Measurements from ENCODE around the gene HLA-DOB. TPM values are rescaled to one million over a fixed set of nuclear protein-coding genes. Genes with fewer than 3 reads are reported as not detected.

The HLA-DOB gene
- total and polyA plus RNA-seq, 2 of the 13 experiments (the other 11 are each of a cell fraction or from before 2014, with no cell fraction given) = not detected

GRCh38 chr6:32853541-32854375 lies 37.0 kb upstream of the HLA-DOB start, which contains the start of the genes PSMB9 and TAP1 (continued):
- TF ChIP-seq DBP (CRISPR knock-in tag; IDR thresholded peaks at IDR 0.05; ENCODE audit: not compliant biosample characterization) (peak; percentile 58), ZBTB25 (CRISPR knock-in tag; IDR thresholded peaks at IDR 0.05) (peak; percentile 58; the same call in 1 of the 2 replicates), HHEX (CRISPR knock-in tag; IDR thresholded peaks at IDR 0.05) (no peak), NAIF1 (CRISPR knock-in tag; IDR thresholded peaks at IDR 0.05; ENCODE audit: borderline replicate concordance) (peak; percentile 94; the same call in 1 of the 2 replicates), ZSCAN22 (CRISPR knock-in tag; IDR thresholded peaks at IDR 0.05) (no peak), AHR (CRISPR knock-in tag; IDR thresholded peaks at IDR 0.05) (no peak), ZNF513 (CRISPR knock-in tag; conservative IDR thresholded peaks at IDR 0.05) (no peak), SOX6 (IDR thresholded peaks at IDR 0.05) (no peak), SOX6 (CRISPR knock-in tag; IDR thresholded peaks at IDR 0.05) (0 out of 2 replicates have a peak, but pooled peaks have one; percentile 6), ZFP37 (CRISPR knock-in tag; IDR thresholded peaks at IDR 0.05; ENCODE audit: borderline replicate concordance) (no peak; the same call in 1 of the 2 replicates), ZBTB38 (CRISPR knock-in tag; IDR thresholded peaks at IDR 0.05) (peak; percentile 78), GZF1 (CRISPR knock-in tag; IDR thresholded peaks at IDR 0.05) (no peak; the same call in 1 of the 2 replicates), ZNF776 (CRISPR knock-in tag; IDR thresholded peaks at IDR 0.05) (no peak; the same call in 1 of the 2 replicates), ZNF563 (CRISPR knock-in tag; IDR thresholded peaks at IDR 0.05) (peak; percentile 85), ZSCAN29 (CRISPR knock-in tag; conservative IDR thresholded peaks at IDR 0.05) (0 out of 2 replicates have a peak, but pooled peaks have one; percentile 57), ZNF570 (CRISPR knock-in tag; IDR thresholded peaks at IDR 0.05; ENCODE audit: borderline replicate concordance) (no peak), IKZF1 (IDR thresholded peaks at IDR 0.05) (no peak), GATAD2A (CRISPR knock-in tag; IDR thresholded peaks at IDR 0.05) (no peak), CREBL2 (CRISPR knock-in tag; IDR thresholded peaks at IDR 0.05; ENCODE audit: borderline replicate concordance) (peak; percentile 37; the same call in 1 of the 2 replicates), HOXA7 (CRISPR knock-in tag; IDR thresholded peaks at IDR 0.05) (no peak), HMG20B (CRISPR knock-in tag; conservative IDR thresholded peaks at IDR 0.05) (no peak), JDP2 (CRISPR knock-in tag; IDR thresholded peaks at IDR 0.05; ENCODE audit: borderline replicate concordance) (no peak; the same call in 1 of the 2 replicates), KDM5A (IDR thresholded peaks at IDR 0.05; ENCODE audit: borderline replicate concordance, low read length) (peak; percentile 58; the same call in 1 of the 2 replicates), SIX4 (CRISPR knock-in tag; IDR thresholded peaks at IDR 0.05) (no peak; the same call in 1 of the 2 replicates), HIVEP1 (CRISPR knock-in tag; IDR thresholded peaks at IDR 0.05) (no peak; the same call in 1 of the 2 replicates), ZGPAT (CRISPR knock-in tag; IDR thresholded peaks at IDR 0.05) (peak; percentile 77), ZNF256 (CRISPR knock-in tag; conservative IDR thresholded peaks at IDR 0.05) (no peak)

Data from HepG2 (cell line).